Kidney epithelial cell (primary cell): ENCODE results near the gene C2orf76. TPM values are rescaled to one million over a fixed set of nuclear protein-coding genes. Genes with fewer than 3 reads are reported as not detected.

ENCODE experiments used
- DNase-seq: peaks from one replicate; pipeline ENCODE4 v3.0.0-alpha.2; 2010; ENCODE audit warnings: low read depth
- H3K27me3 ChIP-seq: 2 replicates; pipeline ENCODE4 v1.6.0; 2011; ENCODE audit warnings: low read length; ENCODE audit not compliant: control insufficient read depth, insufficient read depth
- H3K36me3 ChIP-seq: 2 replicates; pipeline ENCODE4 v1.5.1; 2011; ENCODE audit warnings: low read length; ENCODE audit not compliant: control insufficient read depth, insufficient read depth
- H3K4me3 ChIP-seq: 2 replicates; pipeline ENCODE4 v1.5.1; 2011; ENCODE audit warnings: low read depth, mild to moderate bottlenecking, control low read depth, low read length
- total RNA-seq: library from RNA; depleted of rRNA; stranded (reverse); fragments of >200 nt; gene quantifications from 2 replicates; pipeline ENCODE4 v1.2.3, GENCODE V29; 2015
- TF ChIP-seq, protein P1 (sequence below): IDR thresholded peaks from 2 replicates; pipeline ENCODE4 v1.5.1; 2011; ENCODE audit warnings: mild to moderate bottlenecking, moderate library complexity, low read length, control low read depth, inconsistent platforms; ENCODE audit not compliant: insufficient read depth, poor library complexity, severe bottlenecking

C2orf76 gene
- total RNA-seq, 1 donor from 2014 or later = 6.4 TPM

DNA sequence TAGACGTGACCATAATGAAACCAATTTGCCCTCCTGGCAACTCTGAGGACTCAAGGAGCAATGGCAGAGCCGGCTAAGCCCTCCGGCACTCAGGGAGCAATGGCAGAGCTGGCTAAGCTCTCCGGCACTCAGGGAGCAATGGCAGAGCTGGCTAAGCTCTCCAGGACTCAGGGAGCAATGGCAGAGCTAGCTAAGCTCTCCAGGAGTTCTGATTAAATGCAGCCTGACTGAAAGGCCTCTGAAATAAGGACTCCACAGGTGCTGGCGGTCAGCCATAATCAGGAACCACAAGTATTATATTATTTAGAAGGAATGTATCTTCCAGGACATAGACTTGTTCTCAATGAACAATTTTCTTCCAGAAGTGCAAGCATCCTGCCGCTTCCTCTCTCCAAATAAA is 65.2 kb downstream of the C2orf76 start:
- TF ChIP-seq, protein P1, sequence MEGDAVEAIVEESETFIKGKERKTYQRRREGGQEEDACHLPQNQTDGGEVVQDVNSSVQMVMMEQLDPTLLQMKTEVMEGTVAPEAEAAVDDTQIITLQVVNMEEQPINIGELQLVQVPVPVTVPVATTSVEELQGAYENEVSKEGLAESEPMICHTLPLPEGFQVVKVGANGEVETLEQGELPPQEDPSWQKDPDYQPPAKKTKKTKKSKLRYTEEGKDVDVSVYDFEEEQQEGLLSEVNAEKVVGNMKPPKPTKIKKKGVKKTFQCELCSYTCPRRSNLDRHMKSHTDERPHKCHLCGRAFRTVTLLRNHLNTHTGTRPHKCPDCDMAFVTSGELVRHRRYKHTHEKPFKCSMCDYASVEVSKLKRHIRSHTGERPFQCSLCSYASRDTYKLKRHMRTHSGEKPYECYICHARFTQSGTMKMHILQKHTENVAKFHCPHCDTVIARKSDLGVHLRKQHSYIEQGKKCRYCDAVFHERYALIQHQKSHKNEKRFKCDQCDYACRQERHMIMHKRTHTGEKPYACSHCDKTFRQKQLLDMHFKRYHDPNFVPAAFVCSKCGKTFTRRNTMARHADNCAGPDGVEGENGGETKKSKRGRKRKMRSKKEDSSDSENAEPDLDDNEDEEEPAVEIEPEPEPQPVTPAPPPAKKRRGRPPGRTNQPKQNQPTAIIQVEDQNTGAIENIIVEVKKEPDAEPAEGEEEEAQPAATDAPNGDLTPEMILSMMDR = no peak
- Histone ChIP-seq H3K36me3 (no peaks in the 10 kb centered on the region), H3K27me3 (no peaks in the 10 kb centered on the region), H3K4me3 (no peak overlapping the region)
- DNase-seq = no peak

DNA sequence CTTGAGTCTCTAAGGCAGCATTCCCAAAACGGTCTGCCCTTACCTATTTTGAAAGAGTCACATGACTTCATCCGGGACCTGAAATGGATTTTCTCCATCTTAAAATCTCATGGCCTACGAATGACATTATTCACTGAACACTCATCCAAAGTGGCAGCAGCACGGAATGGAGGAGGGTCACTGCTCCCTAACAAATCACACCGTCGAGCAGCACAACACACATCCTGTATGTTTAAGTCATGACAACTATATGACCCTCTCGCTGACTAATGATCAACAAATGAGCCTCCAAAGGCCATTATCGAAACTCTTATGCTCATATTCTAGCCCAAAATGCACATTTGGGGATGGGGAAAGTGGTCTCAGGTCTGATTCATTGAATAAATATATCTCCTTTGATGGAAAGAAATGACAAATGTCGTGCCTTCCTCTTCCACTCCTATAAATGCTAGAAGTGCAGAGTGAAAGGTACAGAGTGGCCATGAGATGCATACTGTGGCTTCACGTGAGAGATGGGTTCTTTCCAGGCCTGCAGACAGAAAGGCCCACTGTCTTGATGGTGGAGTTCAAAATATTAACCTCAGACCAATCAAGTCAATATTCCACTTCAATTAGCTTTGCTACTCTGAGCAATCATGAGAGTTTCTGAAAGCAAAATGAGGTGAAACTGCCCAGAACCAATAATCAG is 70.8 kb downstream of the C2orf76 start:
- no peak for DNase-seq
- Histone ChIP-seq H3K4me3 (no peak overlapping the region), H3K27me3 (no peaks in the 10 kb centered on the region), H3K36me3 (no peaks in the 10 kb centered on the region)
- TF ChIP-seq, protein P1 = no peak

DNA sequence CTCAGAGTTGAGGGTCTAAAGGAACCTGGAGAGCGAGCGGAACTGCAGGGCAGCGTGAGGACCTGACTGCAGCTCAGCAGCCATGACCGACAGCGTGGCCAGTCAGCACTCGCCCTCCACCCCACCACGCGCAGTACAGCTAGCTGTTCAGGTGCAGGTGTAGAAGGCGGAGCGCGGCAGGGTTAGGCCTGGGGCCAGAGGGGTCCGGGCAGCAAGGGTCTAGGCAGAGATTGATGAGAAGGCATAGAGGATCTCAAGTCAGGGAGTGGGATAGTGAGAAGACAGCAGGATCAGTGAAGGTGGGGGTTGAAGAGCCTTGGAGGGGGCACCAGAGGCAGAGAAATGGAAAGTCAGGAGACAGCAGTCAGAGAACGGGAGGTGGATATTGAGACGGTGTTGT is 72.0 kb downstream of the C2orf76 start:
- no peak for DNase-seq
- no peaks in the 10 kb centered on the region for H3K36me3 ChIP-seq
- no peaks in the 10 kb centered on the region for H3K27me3 ChIP-seq
- TF ChIP-seq, protein P1 = no peak
- no peak overlapping the region for H3K4me3 ChIP-seq

DNA sequence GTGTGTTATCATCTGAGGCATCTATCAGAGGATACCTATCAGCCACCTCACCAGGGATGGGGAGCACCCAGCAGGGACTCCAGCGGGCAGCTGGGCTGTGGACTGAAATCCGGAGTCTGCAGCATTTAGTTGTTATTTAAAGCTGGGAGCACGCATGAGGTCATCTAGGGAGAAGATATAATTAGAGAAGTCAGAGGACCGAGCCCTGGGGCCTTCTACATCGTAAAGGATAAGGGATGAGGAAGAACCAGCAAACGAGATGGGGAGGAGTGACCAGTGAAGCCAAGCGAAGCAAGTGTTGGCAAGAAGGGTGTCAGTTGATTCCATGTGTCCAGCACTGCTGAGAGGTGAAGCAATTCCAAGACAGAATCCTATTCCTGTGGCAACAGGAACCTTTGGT is 72.7 kb downstream of the C2orf76 start:
- DNase-seq = no peak

DNA sequence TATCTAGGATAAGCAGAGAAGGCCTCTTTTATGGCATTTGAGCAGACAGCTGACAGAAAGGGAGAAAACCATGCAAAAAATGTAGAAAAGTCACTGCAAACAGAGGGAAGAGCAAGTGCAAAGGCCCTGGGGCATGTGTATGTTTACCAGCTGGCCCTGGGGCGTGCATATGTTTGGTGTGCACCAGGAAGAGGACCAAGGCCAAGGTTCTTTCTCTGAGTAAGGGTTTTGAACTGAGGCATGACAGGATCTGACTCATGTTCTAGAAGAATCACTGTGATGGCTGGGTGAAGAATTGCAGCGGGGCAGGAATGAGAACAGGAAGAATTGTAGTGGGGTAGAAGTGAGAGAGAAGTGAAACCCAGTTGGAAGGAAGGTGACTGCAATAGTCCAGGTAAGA is 73.4 kb downstream of the C2orf76 start:
- H3K4me3 ChIP-seq = no peak overlapping the region
- no peaks in the 10 kb centered on the region for H3K27me3 ChIP-seq
- TF ChIP-seq, protein P1 = no peak
- H3K36me3 ChIP-seq = no peaks in the 10 kb centered on the region
- no peak for DNase-seq

More for the DNA sequence above, 72.7 kb downstream of the C2orf76 start:
- Histone ChIP-seq H3K36me3 (no peaks in the 10 kb centered on the region), H3K27me3 (no peaks in the 10 kb centered on the region), H3K4me3 (no peak overlapping the region)
- TF ChIP-seq, protein P1 = no peak

DNA sequence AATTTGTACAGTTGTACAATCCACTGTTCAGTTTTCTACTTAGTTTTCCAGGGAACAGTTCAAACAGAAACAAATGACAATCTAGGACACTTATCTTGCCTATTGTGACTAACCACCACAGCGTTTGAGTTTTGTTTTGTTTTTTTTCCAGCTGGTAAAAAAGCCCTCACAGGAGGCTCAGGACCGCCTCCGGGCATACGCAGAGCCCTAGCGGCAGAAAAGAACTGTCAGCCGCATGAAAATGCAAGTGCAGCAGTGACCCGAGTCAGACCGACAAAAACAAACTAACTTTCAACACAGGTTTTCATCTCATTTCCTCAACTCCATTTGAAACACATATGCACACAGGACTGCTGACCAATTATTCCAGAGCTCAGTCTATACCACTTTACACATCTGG is 74.4 kb downstream of the C2orf76 start:
- TF ChIP-seq, protein P1 = peak; percentile 26
- Histone ChIP-seq H3K27me3 (no peaks in the 10 kb centered on the region), H3K4me3 (no peak overlapping the region), H3K36me3 (no peaks in the 10 kb centered on the region)
- DNase-seq = no peak
